WTC11 (cell line): ENCODE results near the gene XRCC4. TPM values are rescaled to one million over a fixed set of nuclear protein-coding genes. Genes with fewer than 3 reads are reported as not detected.
A peak's percentile ranks its signal among the peaks of the same experiment; 100 is the strongest.
"Not testable (repeated sequence)": the region's sequence is repeated elsewhere in the genome, so short reads cannot be mapped to it uniquely, and the experiment has no call there.

Experiments used
- ATAC-seq: fragments of 200-7000 bp; cut with Tn5 transposase; 2 replicates; pipeline ENCODE4 v1.10.0; 2021; ENCODE audit warnings: mild to moderate bottlenecking, moderate library complexity
- CTCF ChIA-PET: fragments of 300-600 bp; sonication (Branson Sonifier 250); formaldehyde crosslinking; loops from one replicate; lab custom pipeline; 2021; ENCODE audit warnings: antibody characterized with exemption; lab: Charles Lee
- POLR2A ChIA-PET: fragments of 350-600 bp; sonication (Branson Sonifier 250); formaldehyde crosslinking; loops from one replicate; lab custom pipeline; 2021; ENCODE audit warnings: antibody characterized with exemption; lab: Charles Lee
- DNase-seq: peaks from one replicate; pipeline ENCODE4 v3.0.0; 2021; ENCODE audit warnings: low spot score
- H3K27ac Mint-ChIP-seq: 2 replicates; pipeline ENCODE4 v1.8.0; 2021; ENCODE audit warnings: mixed read lengths
- H3K27me3 Mint-ChIP-seq: 2 replicates; pipeline ENCODE4 v1.8.0; 2021; ENCODE audit warnings: low read depth, mild to moderate bottlenecking, moderate library complexity, mixed read lengths
- H3K36me3 Mint-ChIP-seq: 2 replicates; pipeline ENCODE4 v1.8.0; 2021; ENCODE audit warnings: mixed read lengths
- H3K4me1 Mint-ChIP-seq: 2 replicates; pipeline ENCODE4 v1.8.0; 2022; ENCODE audit warnings: mixed read lengths
- H3K4me3 Mint-ChIP-seq: 2 replicates; pipeline ENCODE4 v1.8.0; 2021; ENCODE audit warnings: mild to moderate bottlenecking, moderate library complexity, mixed read lengths
- H3K9me3 Mint-ChIP-seq: 2 replicates; pipeline ENCODE4 v1.8.0; 2021; ENCODE audit warnings: mixed read lengths
- FOXK1 ChIP-seq: sonication (generic); formaldehyde crosslinking; IDR thresholded peaks from 2 replicates; pipeline ENCODE4 v1.8.0; 2022; ENCODE audit warnings: mild to moderate bottlenecking, moderate library complexity, missing genetic modification reagents
- GTF2I ChIP-seq: fragments of 250-450 bp; sonication (Bioruptor Pico); conservative IDR thresholded peaks from 2 replicates; pipeline ENCODE4 v1.4.0; 2021; ENCODE audit warnings: mild to moderate bottlenecking
- HMGA2 ChIP-seq: fragments of 250-450 bp; sonication (Bioruptor Pico); IDR thresholded peaks from 2 replicates; pipeline ENCODE4 v1.4.0; 2021; ENCODE audit warnings: mild to moderate bottlenecking, moderate library complexity
- JUN ChIP-seq: sonication (generic); formaldehyde crosslinking; IDR thresholded peaks from 2 replicates; pipeline ENCODE4 v1.8.0; 2023; ENCODE audit warnings: mild to moderate bottlenecking, missing genetic modification reagents
- TEAD4 ChIP-seq: sonication (generic); formaldehyde crosslinking; IDR thresholded peaks from 2 replicates; pipeline ENCODE4 v1.8.0; 2022; ENCODE audit warnings: mild to moderate bottlenecking, missing genetic modification reagents
- TP53 ChIP-seq: sonication (generic); formaldehyde crosslinking; IDR thresholded peaks from 2 replicates; pipeline ENCODE4 v1.8.1; 2023; ENCODE audit warnings: mild to moderate bottlenecking, missing genetic modification reagents
- ZNF121 ChIP-seq: sonication (generic); formaldehyde crosslinking; IDR thresholded peaks from 2 replicates; pipeline ENCODE4 v1.8.0; 2023; ENCODE audit warnings: missing genetic modification reagents
- ZNF219 ChIP-seq: sonication (generic); formaldehyde crosslinking; IDR thresholded peaks from 2 replicates; pipeline ENCODE4 v1.8.0; 2023; ENCODE audit warnings: missing genetic modification reagents, mild to moderate bottlenecking, borderline replicate concordance
- ZNF416 ChIP-seq: fragments of 250-450 bp; sonication (Bioruptor Pico); IDR thresholded peaks from 2 replicates; pipeline ENCODE4 v1.9.0; 2021; ENCODE audit warnings: mild to moderate bottlenecking, inconsistent platforms
- total RNA-seq: library from RNA; stranded (reverse); gene quantifications from 3 replicates; pipeline ENCODE4 v1.2.3, GENCODE V29; 2021
- TF ChIP-seq, protein P1 (sequence below): fragments of 250-450 bp; sonication (Bioruptor Pico); IDR thresholded peaks from 2 replicates; pipeline ENCODE4 v1.9.0; 2021; ENCODE audit warnings: mild to moderate bottlenecking, borderline replicate concordance
- TF ChIP-seq, protein P2 (sequence below): sonication (generic); formaldehyde crosslinking; IDR thresholded peaks from 2 replicates; pipeline ENCODE4 v1.8.0; 2022; ENCODE audit warnings: mild to moderate bottlenecking, missing genetic modification reagents
- TF ChIP-seq, protein P3 (sequence below): sonication (generic); formaldehyde crosslinking; IDR thresholded peaks from 2 replicates; pipeline ENCODE4 v1.8.1; 2023; ENCODE audit warnings: mild to moderate bottlenecking, missing genetic modification reagents
- TF ChIP-seq, protein P4 (sequence below): sonication (generic); formaldehyde crosslinking; IDR thresholded peaks from 2 replicates; pipeline ENCODE4 v1.8.0; 2022; ENCODE audit warnings: mild to moderate bottlenecking, missing genetic modification reagents
- TF ChIP-seq, protein P5 (sequence below): sonication (generic); formaldehyde crosslinking; IDR thresholded peaks from 2 replicates; pipeline ENCODE4 v1.8.1; 2022; ENCODE audit warnings: missing genetic modification reagents, borderline replicate concordance
- TF ChIP-seq, protein P6 (sequence below): fragments of 250-450 bp; sonication (Bioruptor Pico); IDR thresholded peaks from 2 replicates; pipeline ENCODE4 v1.9.0; 2021; ENCODE audit warnings: mild to moderate bottlenecking
- TF ChIP-seq, protein P7 (sequence below): sonication (generic); formaldehyde crosslinking; IDR thresholded peaks from 2 replicates; pipeline ENCODE4 v1.8.1; 2022; ENCODE audit warnings: low read depth, missing genetic modification reagents, borderline replicate concordance

The XRCC4 gene
- total RNA-seq, 1 experiment from 2014 or later: 13.5 TPM

DNA sequence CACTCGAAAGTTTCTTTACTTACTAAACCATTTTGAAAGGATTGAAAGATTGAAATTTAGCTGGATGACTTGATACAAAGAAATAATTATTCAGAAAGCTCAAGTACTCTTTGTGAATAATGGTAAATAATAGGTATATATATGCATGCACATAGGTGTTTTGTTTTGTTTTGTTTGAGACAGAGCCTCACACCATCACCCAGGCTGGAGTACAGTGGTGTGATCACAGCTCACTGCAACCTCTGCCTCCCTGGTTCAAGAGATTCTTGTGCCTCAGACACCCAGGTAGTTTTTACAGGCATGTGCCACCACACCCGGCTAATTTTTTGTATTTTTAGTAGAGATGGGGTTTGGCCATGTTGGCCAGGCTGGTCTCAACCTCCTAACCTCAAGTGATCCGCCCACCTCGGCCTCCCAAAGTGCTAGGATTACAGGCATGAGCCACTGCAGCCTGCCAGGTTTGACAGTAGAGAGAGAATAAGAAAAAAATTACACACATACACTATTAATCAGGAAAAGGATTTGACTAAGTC is 278.2 kb downstream of the XRCC4 start:
- Mint-ChIP-seq H3K9me3 (peaks cover 24% of the 10 kb centered on the region), H3K4me3 (peak overlapping the region; percentile 43; the same call in 1 of the 2 replicates), H3K36me3 (peaks cover 19% of the 10 kb centered on the region), H3K4me1 (peaks cover 57% of the 10 kb centered on the region), H3K27ac (peak overlapping the region; percentile 96)
- not testable (repeated sequence) for H3K27me3 Mint-ChIP-seq
- ChIA-PET CTCF (interaction anchor here (1.0 to 1.2 kb wide), 2 partner anchors 74 to 116 kb away, joined by 4 read pairs; partner anchors contain the start of gene VCAN), POLR2A (interaction anchor here (0.7 to 0.9 kb wide), 2 partner anchors 53 to 130 kb away, joined by 3 to 11 read pairs; no protein-coding TSS in a partner anchor)
- TF ChIP-seq ZNF121 (CRISPR knock-in tag): peak; percentile 76
- TF ChIP-seq, protein P1, sequence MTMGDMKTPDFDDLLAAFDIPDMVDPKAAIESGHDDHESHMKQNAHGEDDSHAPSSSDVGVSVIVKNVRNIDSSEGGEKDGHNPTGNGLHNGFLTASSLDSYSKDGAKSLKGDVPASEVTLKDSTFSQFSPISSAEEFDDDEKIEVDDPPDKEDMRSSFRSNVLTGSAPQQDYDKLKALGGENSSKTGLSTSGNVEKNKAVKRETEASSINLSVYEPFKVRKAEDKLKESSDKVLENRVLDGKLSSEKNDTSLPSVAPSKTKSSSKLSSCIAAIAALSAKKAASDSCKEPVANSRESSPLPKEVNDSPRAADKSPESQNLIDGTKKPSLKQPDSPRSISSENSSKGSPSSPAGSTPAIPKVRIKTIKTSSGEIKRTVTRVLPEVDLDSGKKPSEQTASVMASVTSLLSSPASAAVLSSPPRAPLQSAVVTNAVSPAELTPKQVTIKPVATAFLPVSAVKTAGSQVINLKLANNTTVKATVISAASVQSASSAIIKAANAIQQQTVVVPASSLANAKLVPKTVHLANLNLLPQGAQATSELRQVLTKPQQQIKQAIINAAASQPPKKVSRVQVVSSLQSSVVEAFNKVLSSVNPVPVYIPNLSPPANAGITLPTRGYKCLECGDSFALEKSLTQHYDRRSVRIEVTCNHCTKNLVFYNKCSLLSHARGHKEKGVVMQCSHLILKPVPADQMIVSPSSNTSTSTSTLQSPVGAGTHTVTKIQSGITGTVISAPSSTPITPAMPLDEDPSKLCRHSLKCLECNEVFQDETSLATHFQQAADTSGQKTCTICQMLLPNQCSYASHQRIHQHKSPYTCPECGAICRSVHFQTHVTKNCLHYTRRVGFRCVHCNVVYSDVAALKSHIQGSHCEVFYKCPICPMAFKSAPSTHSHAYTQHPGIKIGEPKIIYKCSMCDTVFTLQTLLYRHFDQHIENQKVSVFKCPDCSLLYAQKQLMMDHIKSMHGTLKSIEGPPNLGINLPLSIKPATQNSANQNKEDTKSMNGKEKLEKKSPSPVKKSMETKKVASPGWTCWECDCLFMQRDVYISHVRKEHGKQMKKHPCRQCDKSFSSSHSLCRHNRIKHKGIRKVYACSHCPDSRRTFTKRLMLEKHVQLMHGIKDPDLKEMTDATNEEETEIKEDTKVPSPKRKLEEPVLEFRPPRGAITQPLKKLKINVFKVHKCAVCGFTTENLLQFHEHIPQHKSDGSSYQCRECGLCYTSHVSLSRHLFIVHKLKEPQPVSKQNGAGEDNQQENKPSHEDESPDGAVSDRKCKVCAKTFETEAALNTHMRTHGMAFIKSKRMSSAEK (CRISPR knock-in tag): 0 out of 2 replicates have a peak, but pooled peaks have one; percentile 27
- peak; percentile 57 for ATAC-seq
- DNase-seq: peak; percentile 14

DNA sequence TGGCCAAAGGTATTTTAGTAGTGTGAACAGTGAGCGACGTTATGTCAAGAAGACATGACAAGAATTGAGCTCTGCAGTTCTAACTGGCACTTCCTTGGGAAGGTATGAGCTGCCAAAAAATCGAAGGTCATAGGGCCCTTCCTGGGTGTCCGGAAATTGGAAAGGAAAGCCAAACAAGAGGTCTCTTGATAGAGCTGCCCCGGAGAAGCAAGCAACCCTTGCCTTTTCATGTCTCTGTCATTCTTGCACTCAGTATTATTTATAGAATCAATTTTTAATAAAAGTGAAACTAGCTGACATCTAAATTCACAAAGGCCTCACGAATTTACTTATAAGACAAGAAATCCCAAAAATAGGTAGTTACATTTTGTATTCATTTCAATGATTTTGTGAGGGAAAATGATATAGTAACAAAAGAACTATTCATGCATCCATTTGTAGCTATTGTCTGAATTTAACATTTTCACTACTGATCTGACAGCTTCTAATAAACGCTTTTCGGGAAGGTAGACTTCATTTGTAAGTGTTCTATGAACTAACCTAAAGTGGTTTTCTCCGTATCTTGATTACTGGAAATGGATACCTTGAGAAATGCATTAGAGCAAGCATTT is 280.4 kb downstream of the XRCC4 start:
- ChIA-PET POLR2A (no interaction called here), CTCF (no interaction called here)
- H3K27ac Mint-ChIP-seq: no peak overlapping the region; the same call in 1 of the 2 replicates
- peaks cover 47% of the 10 kb centered on the region for H3K4me1 Mint-ChIP-seq
- peaks cover 19% of the 10 kb centered on the region for H3K36me3 Mint-ChIP-seq
- no peaks in the 10 kb centered on the region for H3K27me3 Mint-ChIP-seq
- H3K4me3 Mint-ChIP-seq: no peak overlapping the region
- peaks cover 26% of the 10 kb centered on the region for H3K9me3 Mint-ChIP-seq
- no peak for ATAC-seq
- no peak for DNase-seq
- TF ChIP-seq, protein P2, sequence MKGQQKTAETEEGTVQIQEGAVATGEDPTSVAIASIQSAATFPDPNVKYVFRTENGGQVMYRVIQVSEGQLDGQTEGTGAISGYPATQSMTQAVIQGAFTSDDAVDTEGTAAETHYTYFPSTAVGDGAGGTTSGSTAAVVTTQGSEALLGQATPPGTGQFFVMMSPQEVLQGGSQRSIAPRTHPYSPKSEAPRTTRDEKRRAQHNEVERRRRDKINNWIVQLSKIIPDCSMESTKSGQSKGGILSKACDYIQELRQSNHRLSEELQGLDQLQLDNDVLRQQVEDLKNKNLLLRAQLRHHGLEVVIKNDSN (CRISPR knock-in tag): no peak
- TF ChIP-seq, protein P3, sequence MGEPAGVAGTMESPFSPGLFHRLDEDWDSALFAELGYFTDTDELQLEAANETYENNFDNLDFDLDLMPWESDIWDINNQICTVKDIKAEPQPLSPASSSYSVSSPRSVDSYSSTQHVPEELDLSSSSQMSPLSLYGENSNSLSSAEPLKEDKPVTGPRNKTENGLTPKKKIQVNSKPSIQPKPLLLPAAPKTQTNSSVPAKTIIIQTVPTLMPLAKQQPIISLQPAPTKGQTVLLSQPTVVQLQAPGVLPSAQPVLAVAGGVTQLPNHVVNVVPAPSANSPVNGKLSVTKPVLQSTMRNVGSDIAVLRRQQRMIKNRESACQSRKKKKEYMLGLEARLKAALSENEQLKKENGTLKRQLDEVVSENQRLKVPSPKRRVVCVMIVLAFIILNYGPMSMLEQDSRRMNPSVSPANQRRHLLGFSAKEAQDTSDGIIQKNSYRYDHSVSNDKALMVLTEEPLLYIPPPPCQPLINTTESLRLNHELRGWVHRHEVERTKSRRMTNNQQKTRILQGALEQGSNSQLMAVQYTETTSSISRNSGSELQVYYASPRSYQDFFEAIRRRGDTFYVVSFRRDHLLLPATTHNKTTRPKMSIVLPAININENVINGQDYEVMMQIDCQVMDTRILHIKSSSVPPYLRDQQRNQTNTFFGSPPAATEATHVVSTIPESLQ (CRISPR knock-in tag): no peak
- TF ChIP-seq ZNF416 (CRISPR knock-in tag) (no peak), TP53 (CRISPR knock-in tag) (no peak), FOXK1 (no peak), HMGA2 (no peak), ZNF219 (CRISPR knock-in tag) (no peak), GTF2I (no peak), ZNF121 (CRISPR knock-in tag) (no peak), JUN (CRISPR knock-in tag) (no peak), TEAD4 (CRISPR knock-in tag) (no peak)
- TF ChIP-seq, protein P4, sequence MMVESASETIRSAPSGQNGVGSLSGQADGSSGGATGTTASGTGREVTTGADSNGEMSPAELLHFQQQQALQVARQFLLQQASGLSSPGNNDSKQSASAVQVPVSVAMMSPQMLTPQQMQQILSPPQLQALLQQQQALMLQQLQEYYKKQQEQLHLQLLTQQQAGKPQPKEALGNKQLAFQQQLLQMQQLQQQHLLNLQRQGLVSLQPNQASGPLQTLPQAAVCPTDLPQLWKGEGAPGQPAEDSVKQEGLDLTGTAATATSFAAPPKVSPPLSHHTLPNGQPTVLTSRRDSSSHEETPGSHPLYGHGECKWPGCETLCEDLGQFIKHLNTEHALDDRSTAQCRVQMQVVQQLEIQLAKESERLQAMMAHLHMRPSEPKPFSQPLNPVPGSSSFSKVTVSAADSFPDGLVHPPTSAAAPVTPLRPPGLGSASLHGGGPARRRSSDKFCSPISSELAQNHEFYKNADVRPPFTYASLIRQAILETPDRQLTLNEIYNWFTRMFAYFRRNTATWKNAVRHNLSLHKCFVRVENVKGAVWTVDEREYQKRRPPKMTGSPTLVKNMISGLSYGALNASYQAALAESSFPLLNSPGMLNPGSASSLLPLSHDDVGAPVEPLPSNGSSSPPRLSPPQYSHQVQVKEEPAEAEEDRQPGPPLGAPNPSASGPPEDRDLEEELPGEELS (CRISPR knock-in tag): no peak
- TF ChIP-seq, protein P5, sequence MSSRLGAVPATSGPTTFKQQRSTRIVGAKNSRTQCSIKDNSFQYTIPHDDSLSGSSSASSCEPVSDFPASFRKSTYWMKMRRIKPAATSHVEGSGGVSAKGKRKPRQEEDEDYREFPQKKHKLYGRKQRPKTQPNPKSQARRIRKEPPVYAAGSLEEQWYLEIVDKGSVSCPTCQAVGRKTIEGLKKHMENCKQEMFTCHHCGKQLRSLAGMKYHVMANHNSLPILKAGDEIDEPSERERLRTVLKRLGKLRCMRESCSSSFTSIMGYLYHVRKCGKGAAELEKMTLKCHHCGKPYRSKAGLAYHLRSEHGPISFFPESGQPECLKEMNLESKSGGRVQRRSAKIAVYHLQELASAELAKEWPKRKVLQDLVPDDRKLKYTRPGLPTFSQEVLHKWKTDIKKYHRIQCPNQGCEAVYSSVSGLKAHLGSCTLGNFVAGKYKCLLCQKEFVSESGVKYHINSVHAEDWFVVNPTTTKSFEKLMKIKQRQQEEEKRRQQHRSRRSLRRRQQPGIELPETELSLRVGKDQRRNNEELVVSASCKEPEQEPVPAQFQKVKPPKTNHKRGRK (CRISPR knock-in tag): no peak
- TF ChIP-seq, protein P6, sequence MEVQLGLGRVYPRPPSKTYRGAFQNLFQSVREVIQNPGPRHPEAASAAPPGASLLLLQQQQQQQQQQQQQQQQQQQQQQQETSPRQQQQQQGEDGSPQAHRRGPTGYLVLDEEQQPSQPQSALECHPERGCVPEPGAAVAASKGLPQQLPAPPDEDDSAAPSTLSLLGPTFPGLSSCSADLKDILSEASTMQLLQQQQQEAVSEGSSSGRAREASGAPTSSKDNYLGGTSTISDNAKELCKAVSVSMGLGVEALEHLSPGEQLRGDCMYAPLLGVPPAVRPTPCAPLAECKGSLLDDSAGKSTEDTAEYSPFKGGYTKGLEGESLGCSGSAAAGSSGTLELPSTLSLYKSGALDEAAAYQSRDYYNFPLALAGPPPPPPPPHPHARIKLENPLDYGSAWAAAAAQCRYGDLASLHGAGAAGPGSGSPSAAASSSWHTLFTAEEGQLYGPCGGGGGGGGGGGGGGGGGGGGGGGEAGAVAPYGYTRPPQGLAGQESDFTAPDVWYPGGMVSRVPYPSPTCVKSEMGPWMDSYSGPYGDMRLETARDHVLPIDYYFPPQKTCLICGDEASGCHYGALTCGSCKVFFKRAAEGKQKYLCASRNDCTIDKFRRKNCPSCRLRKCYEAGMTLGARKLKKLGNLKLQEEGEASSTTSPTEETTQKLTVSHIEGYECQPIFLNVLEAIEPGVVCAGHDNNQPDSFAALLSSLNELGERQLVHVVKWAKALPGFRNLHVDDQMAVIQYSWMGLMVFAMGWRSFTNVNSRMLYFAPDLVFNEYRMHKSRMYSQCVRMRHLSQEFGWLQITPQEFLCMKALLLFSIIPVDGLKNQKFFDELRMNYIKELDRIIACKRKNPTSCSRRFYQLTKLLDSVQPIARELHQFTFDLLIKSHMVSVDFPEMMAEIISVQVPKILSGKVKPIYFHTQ (CRISPR knock-in tag): no peak
- TF ChIP-seq, protein P7, sequence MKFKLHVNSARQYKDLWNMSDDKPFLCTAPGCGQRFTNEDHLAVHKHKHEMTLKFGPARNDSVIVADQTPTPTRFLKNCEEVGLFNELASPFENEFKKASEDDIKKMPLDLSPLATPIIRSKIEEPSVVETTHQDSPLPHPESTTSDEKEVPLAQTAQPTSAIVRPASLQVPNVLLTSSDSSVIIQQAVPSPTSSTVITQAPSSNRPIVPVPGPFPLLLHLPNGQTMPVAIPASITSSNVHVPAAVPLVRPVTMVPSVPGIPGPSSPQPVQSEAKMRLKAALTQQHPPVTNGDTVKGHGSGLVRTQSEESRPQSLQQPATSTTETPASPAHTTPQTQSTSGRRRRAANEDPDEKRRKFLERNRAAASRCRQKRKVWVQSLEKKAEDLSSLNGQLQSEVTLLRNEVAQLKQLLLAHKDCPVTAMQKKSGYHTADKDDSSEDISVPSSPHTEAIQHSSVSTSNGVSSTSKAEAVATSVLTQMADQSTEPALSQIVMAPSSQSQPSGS (CRISPR knock-in tag): no peak
